HepG2 (cell line): ENCODE results near the gene FAM229A. TPM values are rescaled to one million over a fixed set of nuclear protein-coding genes. Genes with fewer than 3 reads are reported as not detected.

ENCODE experiments used
- AKAP8 ChIP-seq: sonication (generic); formaldehyde crosslinking; IDR thresholded peaks from 2 replicates; pipeline ENCODE4 v1.5.1; 2020; ENCODE audit warnings: mild to moderate bottlenecking, missing genetic modification reagents
- CCAR2 ChIP-seq: fragments of 200-400 bp; formaldehyde crosslinking; optimal IDR thresholded peaks from 2 replicates; pipeline ENCODE3; 2018; ENCODE audit warnings: low read depth, mild to moderate bottlenecking, low read length, moderate library complexity
- CHD4 ChIP-seq: fragments of 200-600 bp; sonication (generic); IDR thresholded peaks from 2 replicates; pipeline ENCODE4 v1.7.0; 2017; ENCODE audit warnings: mild to moderate bottlenecking, low read length, borderline replicate concordance
- ISX ChIP-seq: sonication (generic); formaldehyde crosslinking; conservative IDR thresholded peaks from 2 replicates; pipeline ENCODE4 v1.5.0; 2020; ENCODE audit warnings: missing genetic modification reagents
- KDM2A ChIP-seq: sonication (generic); formaldehyde crosslinking; IDR thresholded peaks from 2 replicates; pipeline ENCODE4 v1.4.0; 2020; ENCODE audit warnings: low read depth, missing genetic modification reagents, borderline replicate concordance
- NR2F2 ChIP-seq: IDR thresholded peaks from 2 replicates; pipeline ENCODE4 v1.6.1; 2012; ENCODE audit warnings: low read depth, inconsistent platforms, borderline replicate concordance
- PHF8 ChIP-seq: sonication (generic); formaldehyde crosslinking; IDR thresholded peaks from 2 replicates; pipeline ENCODE4 v1.5.0; 2020; ENCODE audit warnings: missing genetic modification reagents
- RNF2 ChIP-seq: fragments of 450-650 bp; conservative IDR thresholded peaks from 2 replicates; pipeline ENCODE4 v1.6.1; 2016; ENCODE audit warnings: low read depth
- SRF ChIP-seq: IDR thresholded peaks from 2 replicates; pipeline ENCODE4 v1.6.1; 2011; ENCODE audit warnings: mild to moderate bottlenecking, low read depth, low read length, moderate library complexity
- TOE1 ChIP-seq: sonication (generic); formaldehyde crosslinking; IDR thresholded peaks from 2 replicates; pipeline ENCODE4 v1.4.0; 2020; ENCODE audit warnings: mild to moderate bottlenecking, missing genetic modification reagents
- YY1 ChIP-seq: IDR thresholded peaks from 2 replicates; pipeline ENCODE4 v1.6.1; 2011; ENCODE audit warnings: low read length, low read depth, moderate library complexity, mild to moderate bottlenecking; ENCODE audit not compliant: insufficient read depth, insufficient replicate concordance
- ZBTB20 ChIP-seq: sonication (generic); formaldehyde crosslinking; IDR thresholded peaks from 2 replicates; pipeline ENCODE4 v1.8.1; 2023; ENCODE audit warnings: missing genetic modification reagents, low read depth, mild to moderate bottlenecking, borderline replicate concordance
- ZNF143 ChIP-seq: sonication (generic); formaldehyde crosslinking; IDR thresholded peaks from 2 replicates; pipeline ENCODE4 v1.4.0; 2020; ENCODE audit warnings: missing genetic modification reagents
- ZNF17 ChIP-seq: sonication (generic); formaldehyde crosslinking; IDR thresholded peaks from 2 replicates; pipeline ENCODE4 v1.5.0; 2020; ENCODE audit warnings: mild to moderate bottlenecking, missing genetic modification reagents
- ZNF678 ChIP-seq: sonication (generic); formaldehyde crosslinking; IDR thresholded peaks from 2 replicates; pipeline ENCODE4 v1.4.0; 2020; ENCODE audit warnings: mild to moderate bottlenecking, missing genetic modification reagents
- ZNF777 ChIP-seq: sonication (generic); formaldehyde crosslinking; IDR thresholded peaks from 2 replicates; pipeline ENCODE4 v1.4.0; 2020; ENCODE audit warnings: missing genetic modification reagents
- ZNF879 ChIP-seq: sonication (generic); formaldehyde crosslinking; IDR thresholded peaks from 2 replicates; pipeline ENCODE4 v1.8.1; 2023; ENCODE audit warnings: missing genetic modification reagents
- ZSCAN9 ChIP-seq: IDR thresholded peaks from 2 replicates; pipeline ENCODE4 v1.6.1; 2016; ENCODE audit warnings: borderline replicate concordance
- polyA plus RNA-seq, 8 experiments: library from polyadenylated mRNA; depleted of rRNA in 3 of 8; stranded (reverse) in 7 of 8; unstranded in 1 of 8; fragments of >200 nt; fragmentation: Illumina TruSeq in 4 of 8; extraction: Trizol in 4 of 8; gene quantifications; 2 replicates each; pipeline versions ENCODE4 v1.2.1 to v1.2.3, GENCODE V29; 2011 to 2016; ENCODE audit warnings: low read depth in 4 of 8, missing spikeins in 1 of 8, mixed read lengths in 1 of 8; ENCODE audit not compliant: insufficient read depth in 1 of 8
- total RNA-seq, 5 experiments: library from RNA; depleted of rRNA; stranded (reverse); fragments of >200 nt; fragmentation: Illumina TruSeq; extraction: Trizol; gene quantifications; 2 replicates each; pipeline ENCODE4 v1.2.3, GENCODE V29; 2016; ENCODE audit warnings: low read depth in 1 of 5
- TF ChIP-seq, protein P1 (sequence below): sonication (generic); formaldehyde crosslinking; IDR thresholded peaks from 2 replicates; pipeline ENCODE4 v1.4.0; 2020; ENCODE audit warnings: missing genetic modification reagents
- TF ChIP-seq, protein P2 (sequence below): sonication (generic); formaldehyde crosslinking; conservative IDR thresholded peaks from 2 replicates; pipeline ENCODE4 v1.4.0; 2020; ENCODE audit warnings: missing genetic modification reagents
- TF ChIP-seq, protein P3 (sequence below): IDR thresholded peaks from 2 replicates; pipeline ENCODE4 v1.6.1; 2018; ENCODE audit warnings: missing genetic modification reagents
- TF ChIP-seq, protein P4 (sequence below): sonication (generic); formaldehyde crosslinking; IDR thresholded peaks from 2 replicates; pipeline ENCODE4 v1.4.0; 2020; ENCODE audit warnings: low read depth, missing genetic modification reagents

The FAM229A gene
- total and polyA plus RNA-seq, 2 of the 13 experiments (the other 11 are each of a cell fraction or from before 2014, with no cell fraction given): 3.2 to 17.6 TPM

DNA sequence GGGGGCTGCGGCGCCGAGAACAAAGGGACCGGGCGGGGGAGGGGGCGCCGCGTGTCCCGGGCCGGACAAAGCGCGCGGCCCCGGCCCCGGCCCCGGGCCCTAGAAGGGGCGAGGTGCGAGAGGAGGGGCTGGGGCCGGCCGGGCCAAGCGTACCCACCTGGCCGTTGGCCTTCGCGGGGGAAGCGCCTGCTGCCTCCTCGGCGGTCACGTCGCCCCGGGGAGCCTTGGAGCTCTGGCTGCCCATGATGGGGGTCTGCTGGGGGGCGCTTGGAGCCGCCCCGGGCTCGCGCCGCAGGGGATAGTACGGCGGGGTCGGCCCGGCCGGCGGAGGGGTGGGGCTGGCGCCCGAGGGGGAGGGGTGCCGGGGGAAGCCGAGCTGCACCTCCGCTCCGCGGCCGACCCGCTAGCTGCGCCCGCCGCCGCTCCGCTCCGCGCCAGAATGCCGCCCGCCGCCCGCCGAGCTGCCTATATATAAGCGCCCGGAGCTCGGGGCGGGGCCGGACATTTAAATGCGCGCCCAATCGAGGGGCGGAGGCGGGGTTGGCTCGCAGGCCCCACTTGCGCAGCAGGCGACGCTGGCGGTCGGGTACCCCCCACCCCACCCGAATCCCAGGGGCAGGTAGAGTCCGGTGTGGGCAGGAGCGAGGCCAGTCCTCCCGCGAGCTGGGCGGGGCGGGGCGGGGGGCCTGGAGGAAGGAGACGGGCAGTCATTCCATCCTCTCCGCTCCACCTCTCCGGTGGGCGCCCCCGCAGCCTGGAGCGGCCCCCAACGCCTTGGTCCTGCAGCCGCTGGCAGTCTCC lies 26.3 kb downstream of the FAM229A start, which contains the start of gene MARCKSL1 (continued):
- TF ChIP-seq, protein P1, sequence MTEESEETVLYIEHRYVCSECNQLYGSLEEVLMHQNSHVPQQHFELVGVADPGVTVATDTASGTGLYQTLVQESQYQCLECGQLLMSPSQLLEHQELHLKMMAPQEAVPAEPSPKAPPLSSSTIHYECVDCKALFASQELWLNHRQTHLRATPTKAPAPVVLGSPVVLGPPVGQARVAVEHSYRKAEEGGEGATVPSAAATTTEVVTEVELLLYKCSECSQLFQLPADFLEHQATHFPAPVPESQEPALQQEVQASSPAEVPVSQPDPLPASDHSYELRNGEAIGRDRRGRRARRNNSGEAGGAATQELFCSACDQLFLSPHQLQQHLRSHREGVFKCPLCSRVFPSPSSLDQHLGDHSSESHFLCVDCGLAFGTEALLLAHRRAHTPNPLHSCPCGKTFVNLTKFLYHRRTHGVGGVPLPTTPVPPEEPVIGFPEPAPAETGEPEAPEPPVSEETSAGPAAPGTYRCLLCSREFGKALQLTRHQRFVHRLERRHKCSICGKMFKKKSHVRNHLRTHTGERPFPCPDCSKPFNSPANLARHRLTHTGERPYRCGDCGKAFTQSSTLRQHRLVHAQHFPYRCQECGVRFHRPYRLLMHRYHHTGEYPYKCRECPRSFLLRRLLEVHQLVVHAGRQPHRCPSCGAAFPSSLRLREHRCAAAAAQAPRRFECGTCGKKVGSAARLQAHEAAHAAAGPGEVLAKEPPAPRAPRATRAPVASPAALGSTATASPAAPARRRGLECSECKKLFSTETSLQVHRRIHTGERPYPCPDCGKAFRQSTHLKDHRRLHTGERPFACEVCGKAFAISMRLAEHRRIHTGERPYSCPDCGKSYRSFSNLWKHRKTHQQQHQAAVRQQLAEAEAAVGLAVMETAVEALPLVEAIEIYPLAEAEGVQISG: no peak
- TF ChIP-seq CHD4 (no peak), NR2F2 (no peak), CCAR2 (no peak), ZNF143 (no peak), SRF (no peak), RNF2 (no peak), ZNF678 (CRISPR knock-in tag) (no peak; the same call in 1 of the 2 replicates), TOE1 (CRISPR knock-in tag) (no peak), PHF8 (peak; percentile 31), ZSCAN9 (CRISPR knock-in tag) (0 out of 2 replicates have a peak, but pooled peaks have one; percentile 53), ZNF17 (CRISPR knock-in tag) (no peak), ZBTB20 (no peak), ISX (CRISPR knock-in tag) (no peak), YY1 (peak; percentile 78), ZNF879 (no peak), AKAP8 (no peak; the same call in 1 of the 2 replicates), KDM2A (peak; percentile 58; the same call in 1 of the 2 replicates), ZNF777 (no peak; the same call in 1 of the 2 replicates)
- TF ChIP-seq, protein P2, sequence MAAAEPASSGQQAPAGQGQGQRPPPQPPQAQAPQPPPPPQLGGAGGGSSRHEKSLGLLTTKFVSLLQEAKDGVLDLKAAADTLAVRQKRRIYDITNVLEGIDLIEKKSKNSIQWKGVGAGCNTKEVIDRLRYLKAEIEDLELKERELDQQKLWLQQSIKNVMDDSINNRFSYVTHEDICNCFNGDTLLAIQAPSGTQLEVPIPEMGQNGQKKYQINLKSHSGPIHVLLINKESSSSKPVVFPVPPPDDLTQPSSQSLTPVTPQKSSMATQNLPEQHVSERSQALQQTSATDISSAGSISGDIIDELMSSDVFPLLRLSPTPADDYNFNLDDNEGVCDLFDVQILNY: no peak
- TF ChIP-seq, protein P3, sequence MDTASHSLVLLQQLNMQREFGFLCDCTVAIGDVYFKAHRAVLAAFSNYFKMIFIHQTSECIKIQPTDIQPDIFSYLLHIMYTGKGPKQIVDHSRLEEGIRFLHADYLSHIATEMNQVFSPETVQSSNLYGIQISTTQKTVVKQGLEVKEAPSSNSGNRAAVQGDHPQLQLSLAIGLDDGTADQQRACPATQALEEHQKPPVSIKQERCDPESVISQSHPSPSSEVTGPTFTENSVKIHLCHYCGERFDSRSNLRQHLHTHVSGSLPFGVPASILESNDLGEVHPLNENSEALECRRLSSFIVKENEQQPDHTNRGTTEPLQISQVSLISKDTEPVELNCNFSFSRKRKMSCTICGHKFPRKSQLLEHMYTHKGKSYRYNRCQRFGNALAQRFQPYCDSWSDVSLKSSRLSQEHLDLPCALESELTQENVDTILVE (CRISPR knock-in tag): 0 out of 2 replicates have a peak, but pooled peaks have one; percentile 41
- TF ChIP-seq, protein P4, sequence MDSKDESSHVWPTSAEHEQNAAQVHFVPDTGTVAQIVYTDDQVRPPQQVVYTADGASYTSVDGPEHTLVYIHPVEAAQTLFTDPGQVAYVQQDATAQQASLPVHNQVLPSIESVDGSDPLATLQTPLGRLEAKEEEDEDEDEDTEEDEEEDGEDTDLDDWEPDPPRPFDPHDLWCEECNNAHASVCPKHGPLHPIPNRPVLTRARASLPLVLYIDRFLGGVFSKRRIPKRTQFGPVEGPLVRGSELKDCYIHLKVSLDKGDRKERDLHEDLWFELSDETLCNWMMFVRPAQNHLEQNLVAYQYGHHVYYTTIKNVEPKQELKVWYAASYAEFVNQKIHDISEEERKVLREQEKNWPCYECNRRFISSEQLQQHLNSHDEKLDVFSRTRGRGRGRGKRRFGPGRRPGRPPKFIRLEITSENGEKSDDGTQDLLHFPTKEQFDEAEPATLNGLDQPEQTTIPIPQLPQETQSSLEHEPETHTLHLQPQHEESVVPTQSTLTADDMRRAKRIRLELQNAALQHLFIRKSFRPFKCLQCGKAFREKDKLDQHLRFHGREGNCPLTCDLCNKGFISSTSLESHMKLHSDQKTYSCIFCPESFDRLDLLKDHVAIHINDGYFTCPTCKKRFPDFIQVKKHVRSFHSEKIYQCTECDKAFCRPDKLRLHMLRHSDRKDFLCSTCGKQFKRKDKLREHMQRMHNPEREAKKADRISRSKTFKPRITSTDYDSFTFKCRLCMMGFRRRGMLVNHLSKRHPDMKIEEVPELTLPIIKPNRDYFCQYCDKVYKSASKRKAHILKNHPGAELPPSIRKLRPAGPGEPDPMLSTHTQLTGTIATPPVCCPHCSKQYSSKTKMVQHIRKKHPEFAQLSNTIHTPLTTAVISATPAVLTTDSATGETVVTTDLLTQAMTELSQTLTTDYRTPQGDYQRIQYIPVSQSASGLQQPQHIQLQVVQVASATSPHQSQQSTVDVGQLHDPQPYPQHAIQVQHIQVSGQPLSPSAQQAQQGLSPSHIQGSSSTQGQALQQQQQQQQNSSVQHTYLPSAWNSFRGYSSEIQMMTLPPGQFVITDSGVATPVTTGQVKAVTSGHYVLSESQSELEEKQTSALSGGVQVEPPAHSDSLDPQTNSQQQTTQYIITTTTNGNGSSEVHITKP (CRISPR knock-in tag): no peak
